ENCODE results near the gene SLC25A34. TPM values are rescaled to one million over a fixed set of nuclear protein-coding genes. Genes with fewer than 3 reads are reported as not detected.

Gene SLC25A34
- polyA plus RNA-seq, 1 of the 3 experiments (the other 2 are of a cell fraction): 1.4 TPM

DNA sequence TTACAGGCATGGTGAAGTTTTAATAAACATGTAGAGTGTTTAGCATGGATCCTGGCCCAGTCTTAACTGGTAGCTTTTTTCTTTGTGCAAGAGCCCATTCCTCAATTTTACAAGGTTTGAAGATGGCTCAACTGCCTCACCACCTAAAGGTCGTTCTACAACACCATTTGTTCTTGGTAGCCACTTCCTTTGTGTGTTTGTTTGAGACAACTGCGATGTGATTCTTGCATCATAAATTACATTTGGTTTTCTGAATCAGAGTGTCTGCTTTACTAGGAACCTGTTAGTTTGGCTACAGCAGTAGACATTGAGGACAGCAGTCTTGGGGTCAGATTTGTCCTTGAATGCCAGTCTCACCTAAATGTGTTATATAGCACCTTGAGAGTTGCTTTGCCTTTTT lies 48.6 kb upstream of the SLC25A34 start:
- Histone ChIP-seq H3K9me3 (no peaks in the 10 kb centered on the region), H3K79me2 (ENCODE audit: insufficient read depth) (peaks cover 80% of the 10 kb centered on the region), H3K9ac (no peak overlapping the region), H3K9me2 (no peaks in the 10 kb centered on the region), H3K4me2 (no peak overlapping the region), H2AFZ (ENCODE audit: low read depth) (no peak overlapping the region), H3K27ac (ENCODE audit: low read depth in 2 of 2, low read length in 1 of 2) (no peak overlapping the region), H3K4me3 (ENCODE audit: low read depth in 2 of 2, low read length in 1 of 2) (no peak overlapping the region), H3F3A (replicated peaks; ENCODE audit: insufficient read depth) (peaks cover 4% of the 10 kb centered on the region), H3K4me1 (ENCODE audit: control insufficient read depth in 1 of 2, insufficient read depth in 2 of 2, low read depth in 1 of 2, low read length in 1 of 2) (peaks cover 0 to 8% of the 10 kb centered on the region in 2 experiments; a peak in 2 of 4 replicates), H3K36me3 (replicated peaks in 1 of 2; ENCODE audit: control insufficient read depth in 1 of 2, insufficient read depth in 2 of 2, low read length in 1 of 2) (no peaks in the 10 kb centered on the region), H4K20me1 (ENCODE audit: insufficient read depth) (peaks cover 8% of the 10 kb centered on the region), H3K27me3 (ENCODE audit: insufficient read depth) (no peaks in the 10 kb centered on the region)
- CTCF ChIA-PET: no interaction called here
- no peak for TF ChIP-seq POLR2AphosphoS5 (IDR thresholded peaks at IDR 0.05; ENCODE audit: low read depth, low read length)
- no peak for TF ChIP-seq SMC3 (IDR thresholded peaks at IDR 0.05; ENCODE audit: low read depth, low read length)
- no peak for TF ChIP-seq RXRA (IDR thresholded peaks at IDR 0.05; ENCODE audit: borderline replicate concordance, low read depth)
- TF ChIP-seq, protein P1, sequence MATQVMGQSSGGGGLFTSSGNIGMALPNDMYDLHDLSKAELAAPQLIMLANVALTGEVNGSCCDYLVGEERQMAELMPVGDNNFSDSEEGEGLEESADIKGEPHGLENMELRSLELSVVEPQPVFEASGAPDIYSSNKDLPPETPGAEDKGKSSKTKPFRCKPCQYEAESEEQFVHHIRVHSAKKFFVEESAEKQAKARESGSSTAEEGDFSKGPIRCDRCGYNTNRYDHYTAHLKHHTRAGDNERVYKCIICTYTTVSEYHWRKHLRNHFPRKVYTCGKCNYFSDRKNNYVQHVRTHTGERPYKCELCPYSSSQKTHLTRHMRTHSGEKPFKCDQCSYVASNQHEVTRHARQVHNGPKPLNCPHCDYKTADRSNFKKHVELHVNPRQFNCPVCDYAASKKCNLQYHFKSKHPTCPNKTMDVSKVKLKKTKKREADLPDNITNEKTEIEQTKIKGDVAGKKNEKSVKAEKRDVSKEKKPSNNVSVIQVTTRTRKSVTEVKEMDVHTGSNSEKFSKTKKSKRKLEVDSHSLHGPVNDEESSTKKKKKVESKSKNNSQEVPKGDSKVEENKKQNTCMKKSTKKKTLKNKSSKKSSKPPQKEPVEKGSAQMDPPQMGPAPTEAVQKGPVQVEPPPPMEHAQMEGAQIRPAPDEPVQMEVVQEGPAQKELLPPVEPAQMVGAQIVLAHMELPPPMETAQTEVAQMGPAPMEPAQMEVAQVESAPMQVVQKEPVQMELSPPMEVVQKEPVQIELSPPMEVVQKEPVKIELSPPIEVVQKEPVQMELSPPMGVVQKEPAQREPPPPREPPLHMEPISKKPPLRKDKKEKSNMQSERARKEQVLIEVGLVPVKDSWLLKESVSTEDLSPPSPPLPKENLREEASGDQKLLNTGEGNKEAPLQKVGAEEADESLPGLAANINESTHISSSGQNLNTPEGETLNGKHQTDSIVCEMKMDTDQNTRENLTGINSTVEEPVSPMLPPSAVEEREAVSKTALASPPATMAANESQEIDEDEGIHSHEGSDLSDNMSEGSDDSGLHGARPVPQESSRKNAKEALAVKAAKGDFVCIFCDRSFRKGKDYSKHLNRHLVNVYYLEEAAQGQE (IDR thresholded peaks at IDR 0.05; ENCODE audit: low read depth, low read length): no peak
- TF ChIP-seq GABPA (IDR thresholded peaks at IDR 0.05; ENCODE audit: low read depth): no peak
- TF ChIP-seq FOXM1 (IDR thresholded peaks at IDR 0.05; ENCODE audit: low read depth): no peak
- no peak for DNase-seq
- POLR2A ChIA-PET: no interaction called here
- WGBS (ENCODE audit: low lambda C conversion rate): 90% methylated on average over 2 of the region's 2 CpGs

DNA sequence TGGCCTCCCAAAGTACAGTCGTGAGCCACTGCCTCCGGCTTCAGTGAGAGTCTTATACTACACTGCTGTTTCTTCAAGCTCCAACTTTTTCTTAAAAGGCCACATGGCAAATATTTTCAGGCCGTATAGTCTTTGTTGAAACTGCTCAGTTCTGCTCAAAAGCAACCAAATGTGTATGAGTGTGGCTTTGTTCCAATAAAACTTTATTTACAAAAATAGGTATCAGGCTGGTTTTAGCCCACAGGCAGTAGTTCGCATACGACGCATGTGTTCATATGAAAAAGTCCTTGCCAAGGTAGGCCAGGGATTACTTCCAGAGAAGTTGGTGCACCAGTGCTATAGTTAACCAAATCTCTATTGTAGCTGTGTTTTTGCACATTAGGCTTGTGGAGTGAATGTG lies 45.7 kb upstream of the SLC25A34 start:
- TF ChIP-seq JUND (IDR thresholded peaks at IDR 0.05): no peak
- no peak for TF ChIP-seq POLR2AphosphoS5 (IDR thresholded peaks at IDR 0.05; ENCODE audit: low read depth, low read length)
- no peak for TF ChIP-seq MXI1 (IDR thresholded peaks at IDR 0.05; ENCODE audit: low read depth, low read length)
- TF ChIP-seq NFIC (IDR thresholded peaks at IDR 0.05; ENCODE audit: borderline replicate concordance): no peak
- no peak for TF ChIP-seq SIN3A (IDR thresholded peaks at IDR 0.05; ENCODE audit: borderline replicate concordance, low read depth, low read length)
- TF ChIP-seq, protein P2, sequence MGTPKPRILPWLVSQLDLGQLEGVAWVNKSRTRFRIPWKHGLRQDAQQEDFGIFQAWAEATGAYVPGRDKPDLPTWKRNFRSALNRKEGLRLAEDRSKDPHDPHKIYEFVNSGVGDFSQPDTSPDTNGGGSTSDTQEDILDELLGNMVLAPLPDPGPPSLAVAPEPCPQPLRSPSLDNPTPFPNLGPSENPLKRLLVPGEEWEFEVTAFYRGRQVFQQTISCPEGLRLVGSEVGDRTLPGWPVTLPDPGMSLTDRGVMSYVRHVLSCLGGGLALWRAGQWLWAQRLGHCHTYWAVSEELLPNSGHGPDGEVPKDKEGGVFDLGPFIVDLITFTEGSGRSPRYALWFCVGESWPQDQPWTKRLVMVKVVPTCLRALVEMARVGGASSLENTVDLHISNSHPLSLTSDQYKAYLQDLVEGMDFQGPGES (IDR thresholded peaks at IDR 0.05; ENCODE audit: low read depth, low read length): no peak
- TF ChIP-seq YY1 (IDR thresholded peaks at IDR 0.05; ENCODE audit: low read depth): no peak
- TF ChIP-seq RAD21 (IDR thresholded peaks at IDR 0.05; ENCODE audit: low read length): no peak
- TF ChIP-seq, protein P3, sequence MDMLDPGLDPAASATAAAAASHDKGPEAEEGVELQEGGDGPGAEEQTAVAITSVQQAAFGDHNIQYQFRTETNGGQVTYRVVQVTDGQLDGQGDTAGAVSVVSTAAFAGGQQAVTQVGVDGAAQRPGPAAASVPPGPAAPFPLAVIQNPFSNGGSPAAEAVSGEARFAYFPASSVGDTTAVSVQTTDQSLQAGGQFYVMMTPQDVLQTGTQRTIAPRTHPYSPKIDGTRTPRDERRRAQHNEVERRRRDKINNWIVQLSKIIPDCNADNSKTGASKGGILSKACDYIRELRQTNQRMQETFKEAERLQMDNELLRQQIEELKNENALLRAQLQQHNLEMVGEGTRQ (IDR thresholded peaks at IDR 0.05; ENCODE audit: borderline replicate concordance, low read depth, low read length): no peak
- TF ChIP-seq FOSL2 (IDR thresholded peaks at IDR 0.05; ENCODE audit: borderline replicate concordance, low read depth): no peak
- no peak for TF ChIP-seq FOXJ3 (CRISPR knock-in tag; IDR thresholded peaks at IDR 0.05)
- no peak for TF ChIP-seq GATA2 (CRISPR knock-in tag; IDR thresholded peaks at IDR 0.05)
- no peak for TF ChIP-seq CHD2 (IDR thresholded peaks at IDR 0.05; ENCODE audit: low read length, partially characterized antibody)
- H4K20me1 ChIP-seq (ENCODE audit: insufficient read depth): peaks cover 22% of the 10 kb centered on the region
- H3K4me3 ChIP-seq (ENCODE audit: low read depth in 2 of 2, low read length in 1 of 2): no peak overlapping the region
- ChIA-PET POLR2A (no interaction called here), CTCF (interaction anchor here (1.0 kb wide), 1 partner anchor 18 kb away, joined by 3 read pairs; no protein-coding TSS in a partner anchor)
- peaks cover 0 to 8% of the 10 kb centered on the region in 2 experiments; a peak in 1 of 4 replicates for H3K4me1 ChIP-seq (ENCODE audit: control insufficient read depth in 1 of 2, insufficient read depth in 2 of 2, low read depth in 1 of 2, low read length in 1 of 2)
- H3K9me2 ChIP-seq: no peaks in the 10 kb centered on the region
- peaks cover 100% of the 10 kb centered on the region for H3K79me2 ChIP-seq (ENCODE audit: insufficient read depth)
- no peaks in the 10 kb centered on the region for H3K36me3 ChIP-seq (replicated peaks in 1 of 2; ENCODE audit: control insufficient read depth in 1 of 2, insufficient read depth in 2 of 2, low read length in 1 of 2)
- peaks cover 4% of the 10 kb centered on the region for H3F3A ChIP-seq (replicated peaks; ENCODE audit: insufficient read depth)
- H3K9me3 ChIP-seq: no peaks in the 10 kb centered on the region
- WGBS (ENCODE audit: low lambda C conversion rate): 96% methylated on average over 6 of the region's 6 CpGs
- H3K27me3 ChIP-seq (ENCODE audit: insufficient read depth): no peaks in the 10 kb centered on the region
- no peak overlapping the region for H3K4me2 ChIP-seq
- H2AFZ ChIP-seq (ENCODE audit: low read depth): no peak overlapping the region
- H3K27ac ChIP-seq (ENCODE audit: low read depth in 2 of 2, low read length in 1 of 2): no peak overlapping the region
- H3K9ac ChIP-seq: no peak overlapping the region
- no peak for DNase-seq

Measured in SK-N-SH (cell line).